ENCODE results near the gene LANCL2.

GRCh38 chr7:55452971-55453370, 87.8 kb downstream of the LANCL2 start:
- no peak for TF ChIP-seq CREM (IDR thresholded peaks at IDR 0.05; ENCODE audit: low read depth)
- TF ChIP-seq TEAD4 (IDR thresholded peaks at IDR 0.05; ENCODE audit: low read length): no peak
- TF ChIP-seq TEAD4 (CRISPR knock-in tag; IDR thresholded peaks at IDR 0.05; ENCODE audit: borderline replicate concordance): no peak
- no peak for TF ChIP-seq GATAD2A (IDR thresholded peaks at IDR 0.05)
- TF ChIP-seq SETDB1 (IDR thresholded peaks at IDR 0.05; ENCODE audit: low read length): no peak
- no peak for TF ChIP-seq EP300 (IDR thresholded peaks at IDR 0.05; ENCODE audit: low read length)
- TF ChIP-seq NONO (IDR thresholded peaks at IDR 0.05; ENCODE audit: low read depth in 2 of 2, low read length in 1 of 2): no peak
- TF ChIP-seq HMBOX1 (IDR thresholded peaks at IDR 0.05): no peak
- TF ChIP-seq U2AF1 (optimal IDR thresholded peaks at IDR 0.05; ENCODE audit: low read depth, low read length): no peak
- no peak for TF ChIP-seq BDP1 (IDR thresholded peaks at IDR 0.05; ENCODE audit: insufficient read depth, insufficient read length)
- TF ChIP-seq KAT8 (IDR thresholded peaks at IDR 0.05; ENCODE audit: low read depth): no peak
- no peak for TF ChIP-seq POLR2A (conservative IDR thresholded peaks at IDR 0.05)
- no peak for TF ChIP-seq ZBTB34 (CRISPR knock-in tag; IDR thresholded peaks at IDR 0.05)
